SK-N-MC (cell line): ENCODE measurements around the gene SLC25A28.

Experiments used
- DNase-seq: peaks from one replicate; pipeline ENCODE4 v3.0.0-alpha.2; 2011; ENCODE audit warnings: low read depth, low spot score
- H3K27ac ChIP-seq: fragments of 200-600 bp; sonication (generic); 2 replicates; pipeline ENCODE4 v1.5.1; 2016; ENCODE audit warnings: mixed run types
- H3K36me3 ChIP-seq: fragments of 200-600 bp; sonication (generic); 2 replicates; pipeline ENCODE4 v1.6.1; 2017; ENCODE audit warnings: antibody characterized with exemption, low read length, mixed read lengths; ENCODE audit not compliant: insufficient read depth
- H3K4me3 ChIP-seq: fragments of 200-600 bp; sonication (generic); 2 replicates; pipeline ENCODE4 v1.5.1; 2016
- H3K9ac ChIP-seq: fragments of 200-600 bp; sonication (generic); 2 replicates; pipeline ENCODE4 v1.8.0; 2017; ENCODE audit warnings: mixed run types, mixed read lengths; ENCODE audit not compliant: insufficient read length
- H3K9me3 ChIP-seq: fragments of 200-600 bp; sonication (generic); 2 replicates; pipeline ENCODE4 v1.6.1; 2017; ENCODE audit warnings: low read depth, mild to moderate bottlenecking, antibody characterized with exemption, low read length, moderate library complexity, mixed read lengths
- EZH2 ChIP-seq: fragments of 200-600 bp; sonication (generic); IDR thresholded peaks from one replicate; pipeline ENCODE4 v1.6.1; 2017; ENCODE audit warnings: antibody characterized with exemption
- FOXP2 ChIP-seq: optimal IDR thresholded peaks from 2 replicates; pipeline ENCODE3; 2011; ENCODE audit warnings: mild to moderate bottlenecking, moderate library complexity; ENCODE audit not compliant: insufficient read depth; ENCODE audit errors: extremely low read length, control extremely low read depth
- POLR2AphosphoS5 ChIP-seq: IDR thresholded peaks from 2 replicates; pipeline ENCODE4 v1.6.1; 2012; ENCODE audit warnings: mild to moderate bottlenecking, low read depth, low read length, borderline replicate concordance

Gene SLC25A28

GRCh38 chr10:99656199-99657064, 36.2 kb upstream of the SLC25A28 start:
- H3K9ac ChIP-seq = no peak overlapping the region
- H3K9me3 ChIP-seq = no peaks in the 10 kb centered on the region
- no peak for DNase-seq
- H3K27ac ChIP-seq = no peak overlapping the region
- no peaks in the 10 kb centered on the region for H3K36me3 ChIP-seq
- TF ChIP-seq FOXP2 = no peak
- TF ChIP-seq POLR2AphosphoS5 = no peak
- TF ChIP-seq EZH2 = no peak
- H3K4me3 ChIP-seq = no peak overlapping the region

DNA sequence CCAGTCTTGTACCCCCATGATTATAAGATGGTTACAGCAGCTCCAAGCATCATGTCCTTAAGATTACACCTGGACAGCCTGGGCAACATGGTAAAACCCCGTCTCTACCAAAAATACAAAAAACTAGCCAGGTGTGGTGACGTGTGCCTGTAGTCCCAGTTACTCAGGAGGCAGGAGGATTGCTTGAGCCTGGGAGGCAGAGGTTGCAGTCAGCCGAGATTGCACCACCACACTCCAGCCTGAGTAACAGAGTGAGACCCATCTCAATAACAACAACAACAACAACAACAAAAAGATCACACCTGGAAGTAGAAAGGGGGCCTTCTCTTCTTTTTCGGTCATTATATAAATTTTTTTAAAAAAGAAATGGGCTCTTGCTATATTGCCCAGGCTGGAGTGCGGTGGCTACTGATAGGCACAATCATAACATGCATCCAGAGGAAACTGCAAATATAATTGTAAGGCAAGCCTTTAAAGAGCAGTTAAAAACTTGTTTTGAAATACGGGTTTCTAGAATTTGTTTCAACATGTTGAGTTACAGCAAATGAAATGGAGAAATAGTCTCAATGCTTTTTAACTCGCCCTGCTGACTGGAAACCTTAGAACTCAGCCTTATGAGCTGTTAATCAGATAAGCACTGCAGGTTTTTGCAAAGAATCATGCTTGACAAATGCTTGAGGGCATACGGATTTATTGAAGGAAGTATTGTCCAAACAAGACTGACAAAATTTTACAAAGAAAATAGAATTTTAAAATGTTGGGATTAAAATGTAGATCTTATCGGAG, 34.3 kb upstream of the SLC25A28 start:
- TF ChIP-seq POLR2AphosphoS5 = no peak
- TF ChIP-seq FOXP2 = no peak
- TF ChIP-seq EZH2 = no peak
- no peak for DNase-seq
- no peaks in the 10 kb centered on the region for H3K36me3 ChIP-seq
- no peak overlapping the region for H3K9ac ChIP-seq
- no peak overlapping the region for H3K4me3 ChIP-seq
- no peaks in the 10 kb centered on the region for H3K9me3 ChIP-seq
- no peak overlapping the region for H3K27ac ChIP-seq

- Histone ChIP-seq H3K9ac (no peak overlapping the region), H3K27ac (no peak overlapping the region), H3K36me3 (no peaks in the 10 kb centered on the region), H3K9me3 (no peaks in the 10 kb centered on the region), H3K4me3 (no peak overlapping the region)
- no peak for DNase-seq
- no peak for TF ChIP-seq EZH2
- no peak for TF ChIP-seq POLR2AphosphoS5
- no peak for TF ChIP-seq FOXP2
These were observed 32.7 kb upstream of the SLC25A28 start for GRCh38 chr10:99652800-99653390.

GRCh38 chr10:99648717-99649116, 28.5 kb upstream of the SLC25A28 start:
- H3K36me3 ChIP-seq = no peaks in the 10 kb centered on the region
- TF ChIP-seq EZH2 (no peak), POLR2AphosphoS5 (no peak), FOXP2 (no peak)
- H3K9me3 ChIP-seq = no peaks in the 10 kb centered on the region
- H3K27ac ChIP-seq = no peak overlapping the region
- no peak overlapping the region for H3K9ac ChIP-seq
- no peak overlapping the region for H3K4me3 ChIP-seq
- DNase-seq = no peak

DNA sequence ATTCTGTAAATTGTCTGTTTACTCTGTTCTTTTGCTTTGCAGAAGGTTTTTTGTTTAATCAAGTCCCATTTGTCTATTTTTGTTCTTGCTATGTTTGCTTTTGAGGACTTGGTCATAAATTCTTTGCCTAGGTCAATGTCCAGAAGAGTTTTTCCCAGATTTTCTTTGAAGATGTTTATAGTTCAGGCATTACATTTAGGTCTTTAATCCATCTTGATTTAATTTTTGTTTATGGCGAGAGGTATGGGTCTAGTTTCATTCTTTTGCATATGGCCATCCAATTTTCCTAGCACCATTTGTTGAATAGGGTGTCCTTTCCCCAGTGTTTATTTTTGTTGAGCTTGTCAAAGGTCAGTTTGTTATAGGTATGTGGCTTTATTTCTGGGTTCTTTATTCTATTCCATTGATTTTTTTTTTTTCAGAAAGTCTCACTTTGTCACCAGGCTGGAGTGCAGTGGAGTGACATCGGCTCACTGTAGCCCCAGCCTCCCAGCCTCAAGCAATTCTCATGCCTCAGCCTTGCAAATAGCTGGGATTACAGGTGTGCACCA, 27.4 kb upstream of the SLC25A28 start:
- H3K9ac ChIP-seq = no peak overlapping the region
- TF ChIP-seq EZH2 (no peak), POLR2AphosphoS5 (no peak), FOXP2 (no peak)
- DNase-seq = no peak
- H3K36me3 ChIP-seq = no peaks in the 10 kb centered on the region
- H3K9me3 ChIP-seq = no peaks in the 10 kb centered on the region
- no peak overlapping the region for H3K4me3 ChIP-seq
- H3K27ac ChIP-seq = no peak overlapping the region

DNA sequence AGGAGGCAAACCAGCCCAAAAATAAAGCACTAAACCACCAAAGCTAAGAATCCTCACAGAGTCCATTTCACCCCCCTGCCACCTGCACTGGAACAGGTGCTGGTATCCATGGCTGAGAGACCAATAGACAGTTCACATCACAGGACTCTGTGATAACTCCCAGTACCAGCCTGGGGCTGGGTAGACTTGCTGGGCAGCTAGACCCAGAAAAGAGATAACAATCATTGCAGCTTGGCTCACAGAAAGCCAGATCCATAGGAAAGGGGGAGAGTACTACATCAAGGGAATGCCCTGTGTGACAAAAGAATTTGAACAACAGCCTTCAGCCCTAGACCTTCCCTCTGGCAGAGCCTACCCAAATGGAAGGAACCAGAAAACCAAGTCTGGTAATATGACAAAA, 13.6 kb upstream of the SLC25A28 start:
- Histone ChIP-seq H3K4me3 (no peak overlapping the region), H3K9me3 (no peaks in the 10 kb centered on the region), H3K27ac (no peak overlapping the region), H3K9ac (no peak overlapping the region), H3K36me3 (no peaks in the 10 kb centered on the region)
- no peak for DNase-seq
- TF ChIP-seq POLR2AphosphoS5 (no peak), EZH2 (no peak), FOXP2 (no peak)

- H3K4me3 ChIP-seq = no peak overlapping the region
- no peak overlapping the region for H3K27ac ChIP-seq
- DNase-seq = no peak
- H3K9me3 ChIP-seq = no peaks in the 10 kb centered on the region
- TF ChIP-seq EZH2 (no peak), POLR2AphosphoS5 (no peak), FOXP2 (no peak)
- no peak overlapping the region for H3K9ac ChIP-seq
- no peaks in the 10 kb centered on the region for H3K36me3 ChIP-seq
These were observed 11.3 kb upstream of the SLC25A28 start for GRCh38 chr10:99631496-99631895.

DNA sequence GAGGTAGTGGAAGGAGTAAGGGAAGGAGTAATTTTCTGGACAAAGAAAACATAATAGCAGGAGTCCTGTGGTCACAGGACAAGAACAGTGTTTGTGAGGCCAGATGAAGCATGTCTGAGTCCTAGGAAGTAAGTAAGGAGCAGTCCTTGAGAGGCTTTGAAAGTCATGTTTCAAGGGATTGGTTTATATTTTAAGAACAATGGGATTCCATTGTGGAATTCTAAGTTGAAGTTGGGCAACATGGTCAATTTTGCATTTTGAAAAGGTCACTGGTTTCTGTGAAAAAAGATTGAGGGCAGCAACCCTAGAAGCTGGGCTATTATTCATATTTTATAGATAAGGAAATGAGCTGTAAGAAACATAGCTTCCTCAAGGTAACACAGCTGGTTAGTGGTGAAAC, 10.8 kb upstream of the SLC25A28 start:
- TF ChIP-seq POLR2AphosphoS5 = no peak
- H3K9me3 ChIP-seq = no peaks in the 10 kb centered on the region
- H3K36me3 ChIP-seq = no peaks in the 10 kb centered on the region
- H3K4me3 ChIP-seq = no peak overlapping the region
- H3K27ac ChIP-seq = no peak overlapping the region
- no peak overlapping the region for H3K9ac ChIP-seq
- no peak for DNase-seq
